ENCODE results near the gene FBXO36. TPM values are rescaled to one million over a fixed set of nuclear protein-coding genes. Genes with fewer than 3 reads are reported as not detected.

Gene FBXO36
- total and polyA plus RNA-seq, 10 of the 15 experiments (the other 5 are each of a cell fraction or from before 2014, with no cell fraction given) = 0.79 to 2.7 (median 1.3) TPM

GRCh38 chr2:229920011-229920641 is 2.2 kb upstream of the FBXO36 start:
- Histone ChIP-seq H3K4me2 (ENCODE audit: control insufficient read depth, insufficient read depth) (peak overlapping the region; percentile 66), H2AFZ (ENCODE audit: control insufficient read depth, low read depth, low read length) (no peak overlapping the region), H3K9ac (ENCODE audit: control insufficient read depth, insufficient read depth, low read length) (peak overlapping the region; percentile 89), H3K79me2 (ENCODE audit: control insufficient read depth, insufficient read depth, low read length) (peaks cover 63% of the 10 kb centered on the region), H3K9me3 (replicated peaks; ENCODE audit: control insufficient read depth, insufficient read depth, low read length) (no peaks in the 10 kb centered on the region; the same call in 2 of the 3 replicates), H3K4me3 (peak overlapping the region; percentile 83), H3K27me3 (replicated peaks in 1 of 2; ENCODE audit: control insufficient read depth in 2 of 2, insufficient read depth in 2 of 2, low read length in 1 of 2) (no peaks in the 10 kb centered on the region), H4K20me1 (ENCODE audit: control insufficient read depth, insufficient read depth) (no peaks in the 10 kb centered on the region; the same call in 1 of the 2 replicates), H3K27ac (ENCODE audit: control insufficient read depth, insufficient read depth) (peak overlapping the region; percentile 98), H3K4me1 (ENCODE audit: control insufficient read depth, insufficient read depth, low read length) (peaks cover under 1% of the 10 kb centered on the region), H3K36me3 (ENCODE audit: control insufficient read depth in 2 of 2, insufficient read depth in 2 of 2, low read length in 1 of 2) (peaks cover 2 to 6% of the 10 kb centered on the region in 2 experiments; a peak in 2 of 4 replicates)
- 11% methylated on average over 20 of the region's 20 CpGs for WGBS (ENCODE audit: insufficient coverage, insufficient replicate concordance, low lambda C conversion rate, missing lambda C conversion rate)
- POLR2A ChIA-PET = interaction anchor here (0.7 kb wide), 1 partner anchor 13 kb away, joined by 3 read pairs; no protein-coding TSS in a partner anchor
- RAD21 ChIA-PET (ENCODE audit: unreplicated experiment) = interaction anchor here (0.7 to 1.1 kb wide), 5 partner anchors 9 to 139 kb away, joined by 3 to 6 read pairs (median 3); no protein-coding TSS in a partner anchor
- intact Hi-C loops (cut with micrococcal nuclease; ENCODE audit: unreplicated experiment) (loop anchor here (2.0 kb wide), 1 partner anchor 81 kb away; no protein-coding TSS in a partner anchor), in situ Hi-C loops (cut with MboI) (no loop called here)
- SMC1A ChIA-PET (ENCODE audit: uncharacterized antibody, unreplicated experiment) = interaction anchor here (0.9 to 1.5 kb wide), 2 partner anchors 9 to 53 kb away, joined by 3 to 7 read pairs; no protein-coding TSS in a partner anchor
- ATAC-seq = no peak
- FAIRE-seq = peak; percentile 13
- DNase-seq (ENCODE audit: low read depth, low spot score) = no peak
- CTCF ChIA-PET = interaction anchor here (0.8 to 4.6 kb wide), 4 partner anchors 10 to 643 kb away, joined by 3 to 31 read pairs (median 7); no protein-coding TSS in a partner anchor
- BruUV-seq (replicated peaks) = TSS peak; percentile 62
- TF ChIP-seq MLLT1 (IDR thresholded peaks at IDR 0.05) = peak; percentile 97
- 0 out of 2 replicates have a peak, but pooled peaks have one; percentile 25 for TF ChIP-seq POLR2A (IDR thresholded peaks at IDR 0.05; ENCODE audit: low read depth, low read length)
- no peak for TF ChIP-seq CHD2 (IDR thresholded peaks at IDR 0.05; ENCODE audit: borderline replicate concordance, low read depth, low read length)
- no peak for TF ChIP-seq RBBP5 (conservative IDR thresholded peaks at IDR 0.05)
- TF ChIP-seq TAF1 (IDR thresholded peaks at IDR 0.05; ENCODE audit: borderline replicate concordance, low read depth, low read length) = 0 out of 2 replicates have a peak, but pooled peaks have one; percentile 15
- TF ChIP-seq ZBTB40 (IDR thresholded peaks at IDR 0.05; ENCODE audit: borderline replicate concordance) = no peak; the same call in 1 of the 2 replicates
- TF ChIP-seq RFX5 (IDR thresholded peaks at IDR 0.05; ENCODE audit: low read depth, low read length) = no peak
- no peak for TF ChIP-seq CBX5 (IDR thresholded peaks at IDR 0.05; ENCODE audit: low read depth)
- TF ChIP-seq IKZF1 (conservative IDR thresholded peaks at IDR 0.05) = no peak
- TF ChIP-seq ETV6 (conservative IDR thresholded peaks at IDR 0.05 in 1 of 2, IDR thresholded peaks at IDR 0.05 in 1 of 2; ENCODE audit: borderline replicate concordance in 1 of 2, low read depth in 1 of 2) = 0 out of 4 replicates have a peak, but pooled peaks of 1 of the 2 experiments have one; percentile 33
- TF ChIP-seq ZBTB33 (IDR thresholded peaks at IDR 0.05) = 0 out of 2 replicates have a peak, but pooled peaks have one; percentile 9
- TF ChIP-seq SIX5 (IDR thresholded peaks at IDR 0.05; ENCODE audit: low read depth, low read length, severe bottlenecking) = no peak
- TF ChIP-seq ATF3 (IDR thresholded peaks at IDR 0.05; ENCODE audit: borderline replicate concordance, extremely low read depth, low read depth, low read length) = no peak
- no peak for TF ChIP-seq TCF12 (IDR thresholded peaks at IDR 0.05; ENCODE audit: low read depth, low read length)
- TF ChIP-seq PAX5 (IDR thresholded peaks at IDR 0.05; ENCODE audit: borderline replicate concordance, low read depth, low read length) = 0 out of 2 replicates have a peak, but pooled peaks have one; percentile 16

All from GM12878 (cell line).